ENCODE results near the gene EPHA2.
"Not testable (repeated sequence)": the region's sequence is repeated elsewhere in the genome, so short reads cannot be mapped to it uniquely, and the experiment has no call there.

Gene EPHA2

GRCh38 chr1:16110884-16111283, 45.0 kb downstream of the EPHA2 start:
- H3K4me3 ChIP-seq (ENCODE audit: low read depth, low read length), result no peak overlapping the region
- POLR2A ChIA-PET, result no interaction called here
- CTCF ChIA-PET, result interaction anchor here (9.7 kb wide), 1 partner anchor 28 kb away, joined by 80 read pairs; no protein-coding TSS in a partner anchor
- DNase-seq (ENCODE audit: low read depth, low spot score), result no peak
- TF ChIP-seq CTCF (IDR thresholded peaks at IDR 0.05; ENCODE audit: insufficient read depth, low read length, missing control alignments), result no peak

DNA sequence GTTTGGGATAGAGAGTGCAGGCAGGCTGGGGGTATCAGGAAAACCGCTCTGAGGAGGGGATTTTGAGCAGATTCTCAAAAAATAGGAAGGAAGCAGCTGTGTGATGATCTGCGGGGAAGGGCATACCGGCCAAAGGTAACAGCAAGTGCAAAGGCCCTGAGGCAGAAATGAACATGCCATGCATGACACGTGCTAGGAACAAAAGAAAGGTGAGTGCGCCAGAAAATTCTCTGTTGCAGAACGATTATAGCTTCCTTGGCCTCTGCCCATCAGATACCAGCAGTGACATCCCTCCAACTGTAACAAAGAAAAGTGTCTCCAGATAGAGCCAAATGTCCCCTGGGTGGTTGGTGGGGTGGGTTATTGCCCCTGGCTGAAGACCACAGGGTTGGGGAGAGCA, 45.4 kb downstream of the EPHA2 start:
- H3K4me3 ChIP-seq (ENCODE audit: low read depth, low read length), result no peak overlapping the region
- POLR2A ChIA-PET, result no interaction called here
- no peak for DNase-seq (ENCODE audit: low read depth, low spot score)
- TF ChIP-seq CTCF (IDR thresholded peaks at IDR 0.05; ENCODE audit: insufficient read depth, low read length, missing control alignments), result no peak
- CTCF ChIA-PET, result interaction anchor here (9.7 kb wide), 1 partner anchor 28 kb away, joined by 80 read pairs; no protein-coding TSS in a partner anchor

DNA sequence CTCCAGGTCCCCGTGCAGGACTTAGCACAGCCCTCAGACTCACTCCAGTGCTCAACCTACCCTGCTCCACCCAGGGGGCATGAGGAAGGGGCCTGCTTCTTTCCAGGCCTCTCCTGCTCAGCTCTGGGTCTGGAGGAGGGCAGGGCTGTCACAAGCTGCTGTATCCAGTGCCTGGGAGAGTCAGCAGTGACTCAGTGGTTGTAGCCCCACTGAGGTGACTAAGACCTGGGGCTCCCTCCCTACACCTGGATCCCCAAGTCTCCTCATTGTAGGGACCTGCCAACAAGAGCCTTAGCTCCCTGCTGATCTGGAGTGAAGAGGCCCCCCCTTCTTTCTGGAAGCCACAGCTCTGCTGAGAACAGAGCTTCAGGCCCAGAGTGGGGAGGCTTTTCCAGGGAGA, 46.3 kb downstream of the EPHA2 start:
- ChIA-PET POLR2A (no interaction called here), CTCF (interaction anchor here (0.7 to 9.7 kb wide), 3 partner anchors 8 to 104 kb away, joined by 3 to 80 read pairs (median 4); no protein-coding TSS in a partner anchor)
- no peak for TF ChIP-seq CTCF (IDR thresholded peaks at IDR 0.05; ENCODE audit: insufficient read depth, low read length, missing control alignments)
- no peak overlapping the region for H3K4me3 ChIP-seq (ENCODE audit: low read depth, low read length)
- DNase-seq (ENCODE audit: low read depth, low spot score), result no peak

GRCh38 chr1:16107039-16107438, 48.8 kb downstream of the EPHA2 start:
- not testable (repeated sequence) for DNase-seq (ENCODE audit: low read depth, low spot score)
- POLR2A ChIA-PET, result interaction anchor here (0.6 kb wide), 1 partner anchor 10 kb away, joined by 3 read pairs; no protein-coding TSS in a partner anchor

DNA sequence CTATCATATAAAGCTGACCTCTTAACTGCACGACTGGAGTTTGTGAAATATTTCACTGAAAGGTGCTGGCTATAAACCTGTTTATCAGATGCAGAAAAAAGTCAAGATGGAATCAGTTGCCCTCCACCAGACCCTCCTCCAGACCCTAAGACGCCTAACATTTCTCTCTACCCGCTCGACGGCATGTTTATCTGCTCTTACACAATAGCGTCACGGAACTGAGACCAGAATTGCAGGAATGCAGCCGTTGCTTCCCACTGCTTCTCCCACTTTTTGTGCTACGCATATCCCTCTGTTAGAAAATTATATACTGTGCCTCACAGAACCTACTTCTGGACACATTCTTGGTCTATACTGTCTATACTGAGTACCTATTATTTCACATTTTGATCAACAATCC, 54.2 kb downstream of the EPHA2 start:
- TF ChIP-seq CTCF (IDR thresholded peaks at IDR 0.05; ENCODE audit: insufficient read depth, low read length, missing control alignments), result no peak
- DNase-seq (ENCODE audit: low read depth, low spot score), result no peak

More at GRCh38 chr1:16107039-16107438, 48.8 kb downstream of the EPHA2 start:
- CTCF ChIA-PET, result interaction anchor here (0.9 to 9.7 kb wide), 3 partner anchors 8 to 28 kb away, joined by 3 to 80 read pairs (median 3); no protein-coding TSS in a partner anchor
- not testable (repeated sequence) for H3K4me3 ChIP-seq (ENCODE audit: low read depth, low read length)

GRCh38 chr1:16099412-16099811, 56.5 kb downstream of the EPHA2 start:
- POLR2A ChIA-PET, result no interaction called here
- DNase-seq (ENCODE audit: low read depth, low spot score), result no peak
- CTCF ChIA-PET, result interaction anchor here (9.5 kb wide), 1 partner anchor 19 kb away, joined by 126 read pairs; no protein-coding TSS in a partner anchor
- H3K4me3 ChIP-seq (ENCODE audit: low read depth, low read length), result no peak overlapping the region
- no peak for TF ChIP-seq CTCF (IDR thresholded peaks at IDR 0.05; ENCODE audit: insufficient read depth, low read length, missing control alignments)

More for the DNA sequence above, 54.2 kb downstream of the EPHA2 start:
- H3K4me3 ChIP-seq (ENCODE audit: low read depth, low read length), result no peak overlapping the region
- ChIA-PET POLR2A (no interaction called here), CTCF (interaction anchor here (3.0 kb wide), 1 partner anchor 19 kb away, joined by 14 read pairs; no protein-coding TSS in a partner anchor)

GRCh38 chr1:16095447-16095846, 60.4 kb downstream of the EPHA2 start:
- ChIA-PET POLR2A (no interaction called here), CTCF (interaction anchor here (9.5 kb wide), 1 partner anchor 15 kb away, joined by 126 read pairs; no protein-coding TSS in a partner anchor)
- no peak overlapping the region for H3K4me3 ChIP-seq (ENCODE audit: low read depth, low read length)
- no peak for TF ChIP-seq CTCF (IDR thresholded peaks at IDR 0.05; ENCODE audit: insufficient read depth, low read length, missing control alignments)
- no peak for DNase-seq (ENCODE audit: low read depth, low spot score)

Measured in AG04449 (cell line).